ENCODE measurements around the gene BSN.
A peak's percentile ranks its signal among the peaks of the same experiment; 100 is the strongest.

Gene BSN

GRCh38 chr3:49554633-49555265 is 472 bp downstream of the BSN start:
- Histone ChIP-seq H3K27me3 (no peaks in the 10 kb centered on the region), H3K9me3 (no peaks in the 10 kb centered on the region), H3K27ac (no peak overlapping the region), H3K36me3 (no peaks in the 10 kb centered on the region), H3K4me1 (peaks cover 3 to 19% (median 17%) of the 10 kb centered on the region in 4 donors), H3K4me3 (peak overlapping the region; percentile 53 to 83)
- intact Hi-C loops (cut with DNase I; ENCODE audit: low total_unique reads) = no loop called here
- no peak for DNase-seq
- TF ChIP-seq CTCF (IDR thresholded peaks at IDR 0.05) = peak in 1 of 2 experiments; percentile 11

- Histone ChIP-seq H3K4me1 (peaks cover 3 to 19% (median 17%) of the 10 kb centered on the region in 4 donors), H3K4me3 (no peak overlapping the region), H3K9me3 (no peaks in the 10 kb centered on the region), H3K27me3 (no peaks in the 10 kb centered on the region), H3K27ac (no peak overlapping the region), H3K36me3 (no peaks in the 10 kb centered on the region)
- no peak for DNase-seq
- TF ChIP-seq CTCF (IDR thresholded peaks at IDR 0.05) = no peak
- intact Hi-C loops (cut with DNase I; ENCODE audit: low total_unique reads) = no loop called here
These were observed 2.4 kb downstream of the BSN start for GRCh38 chr3:49556500-49557275.

- TF ChIP-seq CTCF (IDR thresholded peaks at IDR 0.05) = no peak
- Histone ChIP-seq H3K9me3 (no peaks in the 10 kb centered on the region), H3K4me3 (no peak overlapping the region), H3K36me3 (no peaks in the 10 kb centered on the region), H3K4me1 (no peaks in the 10 kb centered on the region), H3K27ac (no peak overlapping the region), H3K27me3 (no peaks in the 10 kb centered on the region)
- intact Hi-C loops (cut with DNase I; ENCODE audit: low total_unique reads) = no loop called here
- DNase-seq = no peak
These were observed 8.8 kb downstream of the BSN start for GRCh38 chr3:49563040-49563578.

GRCh38 chr3:49563766-49564165 is 9.5 kb downstream of the BSN start:
- no peak overlapping the region for H3K4me3 ChIP-seq
- TF ChIP-seq CTCF (IDR thresholded peaks at IDR 0.05) = no peak
- no peaks in the 10 kb centered on the region for H3K9me3 ChIP-seq
- H3K36me3 ChIP-seq = no peaks in the 10 kb centered on the region
- H3K27me3 ChIP-seq = no peaks in the 10 kb centered on the region
- DNase-seq = no peak
- intact Hi-C loops (cut with DNase I; ENCODE audit: low total_unique reads) = no loop called here
- no peaks in the 10 kb centered on the region for H3K4me1 ChIP-seq
- H3K27ac ChIP-seq = no peak overlapping the region

GRCh38 chr3:49566312-49566711 is 12.0 kb downstream of the BSN start:
- Histone ChIP-seq H3K4me1 (no peaks in the 10 kb centered on the region), H3K27ac (no peak overlapping the region), H3K9me3 (no peaks in the 10 kb centered on the region), H3K36me3 (no peaks in the 10 kb centered on the region), H3K4me3 (no peak overlapping the region), H3K27me3 (no peaks in the 10 kb centered on the region)
- intact Hi-C loops (cut with DNase I; ENCODE audit: low total_unique reads) = no loop called here
- no peak for TF ChIP-seq CTCF (IDR thresholded peaks at IDR 0.05)
- no peak for DNase-seq

All from tibial artery (tissue), 4 donors.